Measurements from ENCODE around the gene HPCA. TPM values are rescaled to one million over a fixed set of nuclear protein-coding genes. Genes with fewer than 3 reads are reported as not detected.

The HPCA gene
- polyA plus RNA-seq, 1 donor (not counting 4 experiments of a cell fraction or from before 2014, with no cell fraction given), result not detected

- Histone ChIP-seq H3K27ac (ENCODE audit: control insufficient read depth, insufficient read depth, low read length) (no peak overlapping the region), H3K4me2 (ENCODE audit: control insufficient read depth, extremely low read depth, insufficient read depth, low read depth, low read length) (no peak overlapping the region), H3K9me3 (ENCODE audit: control insufficient read depth, low read depth, low read length) (no peaks in the 10 kb centered on the region), H3K79me2 (ENCODE audit: control insufficient read depth, insufficient read depth, low read length) (no peaks in the 10 kb centered on the region), H3K4me3 (ENCODE audit: control insufficient read depth in 2 of 3, extremely low read depth in 1 of 3, insufficient read depth in 2 of 3, low read depth in 1 of 3, low read length in 3 of 3) (no peak overlapping the region), H4K20me1 (ENCODE audit: control insufficient read depth, extremely low read depth, insufficient read depth, low read length) (no peaks in the 10 kb centered on the region), H3K36me3 (ENCODE audit: control insufficient read depth in 2 of 2, extremely low read depth in 1 of 2, insufficient read depth in 2 of 2, low read length in 2 of 2) (peaks cover 0 to 1% of the 10 kb centered on the region in 2 experiments), H2AFZ (ENCODE audit: control insufficient read depth, low read length) (no peak overlapping the region), H3K9ac (ENCODE audit: control insufficient read depth, extremely low read depth, insufficient read depth, low read length) (no peak overlapping the region), H3K9me1 (ENCODE audit: control insufficient read depth, extremely low read depth, insufficient read depth, low read length) (no peaks in the 10 kb centered on the region), H3K27me3 (ENCODE audit: control insufficient read depth, extremely low read depth, insufficient read depth, low read length) (peaks cover 22% of the 10 kb centered on the region), H3K4me1 (ENCODE audit: control insufficient read depth, extremely low read depth, insufficient read depth, low read length) (no peaks in the 10 kb centered on the region)
- DNase-seq (ENCODE audit: low read depth, low spot score), result no peak
- dilution Hi-C loops (cut with MboI; ENCODE audit: extremely low pct_ligation_motif_present, low sequenced_read_pairs), result no loop called here
- TF ChIP-seq EZH2 (IDR thresholded peaks at IDR 0.05; ENCODE audit: low read length), result no peak
- TF ChIP-seq CTCF (optimal IDR thresholded peaks at IDR 0.05 in 1 of 3, IDR thresholded peaks at IDR 0.05 in 1 of 3, conservative IDR thresholded peaks at IDR 0.05 in 1 of 3; ENCODE audit: extremely low read depth in 1 of 3, insufficient read depth in 2 of 3, low read length in 3 of 3), result no peak
- FAIRE-seq, result no peak
Observed at GRCh38 chr1:32867151-32867550, 19.1 kb upstream of the HPCA start.

GRCh38 chr1:32867671-32868070 lies 18.6 kb upstream of the HPCA start:
- no peak overlapping the region for H3K27ac ChIP-seq (ENCODE audit: control insufficient read depth, insufficient read depth, low read length)
- no peaks in the 10 kb centered on the region for H3K36me3 ChIP-seq (ENCODE audit: control insufficient read depth in 2 of 2, extremely low read depth in 1 of 2, insufficient read depth in 2 of 2, low read length in 2 of 2)
- no peak overlapping the region for H2AFZ ChIP-seq (ENCODE audit: control insufficient read depth, low read length)
- no peak overlapping the region for H3K4me3 ChIP-seq (ENCODE audit: control insufficient read depth in 2 of 3, extremely low read depth in 1 of 3, insufficient read depth in 2 of 3, low read depth in 1 of 3, low read length in 3 of 3)
- DNase-seq (ENCODE audit: low read depth, low spot score) (no peak), FAIRE-seq (no peak)
- no peak overlapping the region for H3K4me2 ChIP-seq (ENCODE audit: control insufficient read depth, extremely low read depth, insufficient read depth, low read depth, low read length)
- no peaks in the 10 kb centered on the region for H3K4me1 ChIP-seq (ENCODE audit: control insufficient read depth, extremely low read depth, insufficient read depth, low read length)
- H3K9me1 ChIP-seq (ENCODE audit: control insufficient read depth, extremely low read depth, insufficient read depth, low read length), result no peaks in the 10 kb centered on the region
- no peak overlapping the region for H3K9ac ChIP-seq (ENCODE audit: control insufficient read depth, extremely low read depth, insufficient read depth, low read length)
- dilution Hi-C loops (cut with MboI; ENCODE audit: extremely low pct_ligation_motif_present, low sequenced_read_pairs), result no loop called here
- peaks cover 24% of the 10 kb centered on the region for H3K27me3 ChIP-seq (ENCODE audit: control insufficient read depth, extremely low read depth, insufficient read depth, low read length)
- H4K20me1 ChIP-seq (ENCODE audit: control insufficient read depth, extremely low read depth, insufficient read depth, low read length), result no peaks in the 10 kb centered on the region
- TF ChIP-seq EZH2 (IDR thresholded peaks at IDR 0.05; ENCODE audit: low read length), result no peak
- no peak for TF ChIP-seq CTCF (optimal IDR thresholded peaks at IDR 0.05 in 1 of 3, IDR thresholded peaks at IDR 0.05 in 1 of 3, conservative IDR thresholded peaks at IDR 0.05 in 1 of 3; ENCODE audit: extremely low read depth in 1 of 3, insufficient read depth in 2 of 3, low read length in 3 of 3)
- no peaks in the 10 kb centered on the region for H3K79me2 ChIP-seq (ENCODE audit: control insufficient read depth, insufficient read depth, low read length)
- no peaks in the 10 kb centered on the region for H3K9me3 ChIP-seq (ENCODE audit: control insufficient read depth, low read depth, low read length)
